Thyroid gland (tissue), 4 donors: ENCODE measurements around the gene SLC6A19.

Source experiments
- POLR2A ChIP-seq, 2 donors: fragments of 450-650 bp; IDR thresholded peaks; one replicate each; pipeline ENCODE4 v1.6.1; 2017; ENCODE audit warnings: antibody characterized with exemption in 2 of 2, mild to moderate bottlenecking in 2 of 2, moderate library complexity in 1 of 2
- TF ChIP-seq, protein P1 (sequence below), 6 experiments: fragments of 200-600 bp in 3 of 6; fragments of 450-650 bp in 3 of 6; sonication (generic) in 3 of 6; IDR thresholded peaks; one replicate each; pipeline ENCODE4 v1.5.1; 2016 to 2019; ENCODE audit warnings: antibody characterized with exemption in 6 of 6, mild to moderate bottlenecking in 2 of 6, inconsistent platforms in 1 of 6, moderate library complexity in 1 of 6

DNA sequence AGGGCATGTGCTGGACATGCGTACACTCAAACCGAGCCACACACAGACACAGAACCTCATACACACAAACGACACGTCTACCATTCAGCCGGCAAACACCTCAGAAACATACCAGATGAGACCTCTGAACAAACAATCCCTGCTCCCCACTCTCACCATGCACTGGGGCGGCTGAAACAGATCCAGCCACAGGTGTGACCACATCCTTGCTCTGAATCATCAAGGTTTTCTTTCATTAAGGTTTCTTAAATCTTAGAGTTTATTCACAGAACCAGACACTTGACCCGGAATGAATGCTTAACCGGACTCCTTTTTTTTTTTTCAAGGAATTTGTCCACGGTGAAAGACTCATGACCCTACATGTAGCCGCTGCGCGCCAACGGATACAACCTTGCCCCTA lies 67.3 kb downstream of the SLC6A19 start:
- TF ChIP-seq, protein P1, sequence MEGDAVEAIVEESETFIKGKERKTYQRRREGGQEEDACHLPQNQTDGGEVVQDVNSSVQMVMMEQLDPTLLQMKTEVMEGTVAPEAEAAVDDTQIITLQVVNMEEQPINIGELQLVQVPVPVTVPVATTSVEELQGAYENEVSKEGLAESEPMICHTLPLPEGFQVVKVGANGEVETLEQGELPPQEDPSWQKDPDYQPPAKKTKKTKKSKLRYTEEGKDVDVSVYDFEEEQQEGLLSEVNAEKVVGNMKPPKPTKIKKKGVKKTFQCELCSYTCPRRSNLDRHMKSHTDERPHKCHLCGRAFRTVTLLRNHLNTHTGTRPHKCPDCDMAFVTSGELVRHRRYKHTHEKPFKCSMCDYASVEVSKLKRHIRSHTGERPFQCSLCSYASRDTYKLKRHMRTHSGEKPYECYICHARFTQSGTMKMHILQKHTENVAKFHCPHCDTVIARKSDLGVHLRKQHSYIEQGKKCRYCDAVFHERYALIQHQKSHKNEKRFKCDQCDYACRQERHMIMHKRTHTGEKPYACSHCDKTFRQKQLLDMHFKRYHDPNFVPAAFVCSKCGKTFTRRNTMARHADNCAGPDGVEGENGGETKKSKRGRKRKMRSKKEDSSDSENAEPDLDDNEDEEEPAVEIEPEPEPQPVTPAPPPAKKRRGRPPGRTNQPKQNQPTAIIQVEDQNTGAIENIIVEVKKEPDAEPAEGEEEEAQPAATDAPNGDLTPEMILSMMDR (IDR thresholded peaks at IDR 0.05): no peak
- no peak for TF ChIP-seq POLR2A (IDR thresholded peaks at IDR 0.05)
